ENCODE data around the gene FANCE.

FANCE gene

GRCh38 chr6:35452183-35453090, at the start of gene FANCE:
Gene FANCE (plus strand): TSS chr6:35452338. CDS start chr6:35452546, 208 bp downstream.
- DNase-seq (ENCODE audit: extremely low read depth, low read depth): no peak

GRCh38 chr6:35402856-35403191, 49.3 kb upstream of the FANCE start:
- DNase-seq (ENCODE audit: extremely low read depth, low read depth): no peak
- TF ChIP-seq CTCF (IDR thresholded peaks at IDR 0.05; ENCODE audit: low read depth, low read length, missing control alignments): no peak
- no peak overlapping the region for H3K4me3 ChIP-seq (replicated peaks; ENCODE audit: low read depth, low read length)

More at GRCh38 chr6:35452183-35453090, at the start of gene FANCE:
- H3K4me3 ChIP-seq (replicated peaks; ENCODE audit: low read depth, low read length): peak within 1 kb of the TSS; percentile 68
- no peak for TF ChIP-seq CTCF (IDR thresholded peaks at IDR 0.05; ENCODE audit: low read depth, low read length, missing control alignments)

- no peak for TF ChIP-seq CTCF (IDR thresholded peaks at IDR 0.05; ENCODE audit: low read depth, low read length, missing control alignments)
- no peak for DNase-seq (ENCODE audit: extremely low read depth, low read depth)
- no peak overlapping the region for H3K4me3 ChIP-seq (replicated peaks; ENCODE audit: low read depth, low read length)
These were observed 48.3 kb upstream of the FANCE start for GRCh38 chr6:35403544-35404442.

GRCh38 chr6:35406711-35407485, 45.2 kb upstream of the FANCE start:
- no peak for TF ChIP-seq CTCF (IDR thresholded peaks at IDR 0.05; ENCODE audit: low read depth, low read length, missing control alignments)
- DNase-seq (ENCODE audit: extremely low read depth, low read depth): no peak
- no peak overlapping the region for H3K4me3 ChIP-seq (replicated peaks; ENCODE audit: low read depth, low read length)

- H3K4me3 ChIP-seq (replicated peaks; ENCODE audit: low read depth, low read length): no peak overlapping the region
- no peak for DNase-seq (ENCODE audit: extremely low read depth, low read depth)
- no peak for TF ChIP-seq CTCF (IDR thresholded peaks at IDR 0.05; ENCODE audit: low read depth, low read length, missing control alignments)
These were observed 42.9 kb upstream of the FANCE start for GRCh38 chr6:35409245-35409644.

- no peak for TF ChIP-seq CTCF (IDR thresholded peaks at IDR 0.05; ENCODE audit: low read depth, low read length, missing control alignments)
- H3K4me3 ChIP-seq (replicated peaks; ENCODE audit: low read depth, low read length): no peak overlapping the region
- DNase-seq (ENCODE audit: extremely low read depth, low read depth): no peak
These were observed 42.0 kb upstream of the FANCE start for GRCh38 chr6:35410131-35410530.

Data from HFF-Myc (cell line).